ENCODE measurements around the gene ARID3B.

- TF ChIP-seq TARDBP (IDR thresholded peaks at IDR 0.05) = no peak
- no peak for TF ChIP-seq ZNF384 (IDR thresholded peaks at IDR 0.05)
- TF ChIP-seq SP1 (IDR thresholded peaks at IDR 0.05) = no peak
- TF ChIP-seq ELF4 (IDR thresholded peaks at IDR 0.05) = no peak
- no peak for TF ChIP-seq BHLHE40 (IDR thresholded peaks at IDR 0.05; ENCODE audit: borderline replicate concordance)
- TF ChIP-seq FOXA1 (IDR thresholded peaks at IDR 0.05) = no peak
- TF ChIP-seq L3MBTL2 (conservative IDR thresholded peaks at IDR 0.05) = no peak
- TF ChIP-seq FOXK2 (IDR thresholded peaks at IDR 0.05) = no peak
- no peak for TF ChIP-seq SUZ12 (IDR thresholded peaks at IDR 0.05)
- TF ChIP-seq PKNOX1 (IDR thresholded peaks at IDR 0.05) = no peak
- TF ChIP-seq FOXM1 (IDR thresholded peaks at IDR 0.05; ENCODE audit: borderline replicate concordance) = no peak
- no peak for TF ChIP-seq HDGF (IDR thresholded peaks at IDR 0.05; ENCODE audit: borderline replicate concordance)
- TF ChIP-seq LEF1 (IDR thresholded peaks at IDR 0.05; ENCODE audit: borderline replicate concordance) = no peak
- no peak for TF ChIP-seq NFRKB (IDR thresholded peaks at IDR 0.05)
These were observed 94.2 kb downstream of the ARID3B start for GRCh38 chr15:74635228-74635627.
